Spleen (tissue), 11 donors: ENCODE data around the gene HNRNPK. TPM values are rescaled to one million over a fixed set of nuclear protein-coding genes. Genes with fewer than 3 reads are reported as not detected.
A peak's percentile ranks its signal among the peaks of the same experiment; 100 is the strongest.

ENCODE experiments used
- DNase-seq: peaks from one replicate; pipeline ENCODE4 v3.0.0-alpha.2; 2020
- H3K27ac ChIP-seq, 8 donors: fragments of 200-600 bp; sonication (generic) in 7 of 8; 1 replicate in 4 of 8; 2 replicates in 4 of 8; pipeline versions ENCODE4 v1.5.0 to v1.8.0; 2016 to 2021; ENCODE audit warnings: inconsistent platforms in 4 of 8, mild to moderate bottlenecking in 4 of 8, moderate library complexity in 1 of 8
- H3K27me3 ChIP-seq, 7 donors: fragments of 200-600 bp; sonication (generic) in 6 of 7; replicated peaks in 1 of 7; 1 replicate in 4 of 7; 2 replicates in 3 of 7; pipeline versions ENCODE4 v1.5.0 to v1.8.0; 2016 to 2021; ENCODE audit warnings: inconsistent platforms in 3 of 7, mild to moderate bottlenecking in 1 of 7
- H3K36me3 ChIP-seq, 6 donors: fragments of 200-600 bp; sonication (generic) in 5 of 6; 1 replicate in 4 of 6; 2 replicates in 2 of 6; pipeline versions ENCODE4 v1.5.0 to v1.8.0; 2016 to 2021; ENCODE audit warnings: inconsistent platforms in 2 of 6
- H3K4me1 ChIP-seq, 6 donors: fragments of 200-600 bp; sonication (generic) in 5 of 6; 1 replicate in 3 of 6; 2 replicates in 3 of 6; pipeline versions ENCODE4 v1.5.0 to v1.8.0; 2016 to 2021; ENCODE audit warnings: inconsistent platforms in 3 of 6
- H3K4me3 ChIP-seq, 8 donors: fragments of 200-600 bp; sonication (generic) in 7 of 8; 1 replicate in 4 of 8; 2 replicates in 4 of 8; pipeline versions ENCODE4 v1.5.0 to v1.8.0; 2016 to 2021; ENCODE audit warnings: inconsistent platforms in 4 of 8, mild to moderate bottlenecking in 4 of 8, moderate library complexity in 2 of 8
- H3K9me3 ChIP-seq, 8 donors: fragments of 200-600 bp; sonication (generic) in 7 of 8; 1 replicate in 4 of 8; 2 replicates in 4 of 8; pipeline versions ENCODE4 v1.5.0 to v1.8.0; 2016 to 2021; ENCODE audit warnings: inconsistent platforms in 4 of 8
- CTCF ChIP-seq, 11 experiments: fragments of 200-600 bp in 7 of 11; fragments of 450-650 bp in 4 of 11; sonication (generic) in 4 of 11; IDR thresholded peaks in 8 of 11; conservative IDR thresholded peaks in 3 of 11; 1 replicate in 7 of 11; 2 replicates in 4 of 11; pipeline versions ENCODE4 v1.4.0 to v1.8.0; 2016 to 2021; ENCODE audit warnings: antibody characterized with exemption in 11 of 11, inconsistent platforms in 4 of 11, mild to moderate bottlenecking in 1 of 11
- POLR2A ChIP-seq, 3 donors: fragments of 450-650 bp; IDR thresholded peaks; one replicate each; pipeline ENCODE4 v1.5.1; 2017; ENCODE audit warnings: antibody characterized with exemption in 3 of 3, mild to moderate bottlenecking in 1 of 3
- POLR2AphosphoS5 ChIP-seq, 3 donors: sonication (generic); formaldehyde crosslinking; IDR thresholded peaks; one replicate each; pipeline ENCODE4 v1.5.1; 2017; ENCODE audit warnings: antibody characterized with exemption in 3 of 3
- WGBS, 5 donors: extraction: QIAGEN DNeasy Blood & Tissue Kit in 3 of 5; methylation state at CpG; one replicate each; pipeline versions ENCODE4 v1.1.5 to v1.1.7; 2013 to 2018; 5-methylcytosine and 5-hydroxymethylcytosine counted together
- intact Hi-C: fragments of 100-400 bp; cut with DNase I; formaldehyde crosslinking; loops from one replicate; pipeline ENCODE4 v1.15.0; 2023; ENCODE audit warnings: low total_unique reads
- polyA plus RNA-seq, 3 donors: library from polyadenylated mRNA; stranded (reverse); fragments of 200-250 nt; gene quantifications; one replicate each; pipeline ENCODE4 v1.2.1, GENCODE V29; 2013
- total RNA-seq, 7 donors: library from RNA; depleted of rRNA in 3 of 7; stranded (reverse); fragments of >200 nt in 3 of 7; fragmentation: NEBNext Ultra II Directional in 4 of 7; extraction: Animal tissue kit (Norgen Biotek cat#: 25700) in 4 of 7; gene quantifications; one replicate each; pipeline versions ENCODE4 v1.1.0 to v1.2.1, GENCODE V29; 2016 to 2021
- donor health status: healthy with polysubstance abuse.
- donor health status: DM: no; HTN: no; CAD: no; lungs with moderate emphysema.
- donor health status: DM: no; HTN: no; CAD: no.
- donor health status: Bipolar disorder and iron deficiency.
- donor health status: healthy.
- donor health status: DM: no; HTN: no; CAD: no.
- donor health status: DM: yes; HTN: yes; CAD: no.

Gene HNRNPK
- total and polyA plus RNA-seq, 10 donors = 245 to 543 (median 473) TPM

DNA sequence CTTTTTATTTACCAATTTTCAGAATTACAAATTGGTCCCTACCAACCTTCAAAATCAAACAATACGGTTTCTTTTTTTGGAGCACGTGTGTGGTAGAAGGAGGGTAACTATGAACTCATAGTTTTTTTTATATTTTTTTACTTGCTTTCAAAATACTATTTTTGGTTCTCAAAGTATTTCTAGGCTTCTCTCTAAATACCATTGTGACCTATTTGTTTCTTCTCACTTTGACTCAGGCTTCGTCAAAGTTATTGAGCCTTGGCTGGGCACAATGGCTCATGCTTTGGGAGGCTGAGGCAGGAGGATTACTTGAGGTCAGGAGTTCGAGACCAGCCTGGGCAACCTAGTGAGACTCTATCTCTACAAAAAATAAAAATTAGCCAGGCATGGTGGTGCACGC is 47.2 kb downstream of the HNRNPK start:
- Histone ChIP-seq H3K9me3 (no peaks in the 10 kb centered on the region), H3K4me3 (no peak overlapping the region), H3K27ac (peak overlapping the region in 4 of 8 donors; percentile 54 to 87 (median 71)), H3K27me3 (no peaks in the 10 kb centered on the region), H3K4me1 (peaks cover 0 to 47% (median 7%) of the 10 kb centered on the region in 6 donors), H3K36me3 (no peaks in the 10 kb centered on the region)
- no peak for DNase-seq
- no peak for TF ChIP-seq POLR2AphosphoS5 (IDR thresholded peaks at IDR 0.05)
- TF ChIP-seq CTCF (IDR thresholded peaks at IDR 0.05 in 8 of 11, conservative IDR thresholded peaks at IDR 0.05 in 3 of 11) = no peak
- no peak for TF ChIP-seq POLR2A (IDR thresholded peaks at IDR 0.05)
- WGBS, 5 donors = 75 to 86% (median 81%) methylated on average over 5 of the region's 5 CpGs
- intact Hi-C loops = loop anchor here (10.0 kb wide), 1 partner anchor 242 kb away; no protein-coding TSS in a partner anchor

- 63 to 71% (median 69%) methylated on average over 2 of the region's 2 CpGs for WGBS, 5 donors
- Histone ChIP-seq H3K9me3 (no peaks in the 10 kb centered on the region), H3K27me3 (no peaks in the 10 kb centered on the region), H3K36me3 (no peaks in the 10 kb centered on the region), H3K4me1 (peaks cover 0 to 39% (median 2%) of the 10 kb centered on the region in 6 donors), H3K4me3 (no peak overlapping the region), H3K27ac (peak overlapping the region in 1 of 8 donors; percentile 87)
- intact Hi-C loops = loop anchor here (10.0 kb wide), 1 partner anchor 243 kb away; no protein-coding TSS in a partner anchor
- TF ChIP-seq POLR2AphosphoS5 (IDR thresholded peaks at IDR 0.05) (no peak), CTCF (IDR thresholded peaks at IDR 0.05 in 8 of 11, conservative IDR thresholded peaks at IDR 0.05 in 3 of 11) (no peak), POLR2A (IDR thresholded peaks at IDR 0.05) (no peak)
- DNase-seq = no peak
Observed at GRCh38 chr9:83932011-83932410, 48.0 kb downstream of the HNRNPK start.

DNA sequence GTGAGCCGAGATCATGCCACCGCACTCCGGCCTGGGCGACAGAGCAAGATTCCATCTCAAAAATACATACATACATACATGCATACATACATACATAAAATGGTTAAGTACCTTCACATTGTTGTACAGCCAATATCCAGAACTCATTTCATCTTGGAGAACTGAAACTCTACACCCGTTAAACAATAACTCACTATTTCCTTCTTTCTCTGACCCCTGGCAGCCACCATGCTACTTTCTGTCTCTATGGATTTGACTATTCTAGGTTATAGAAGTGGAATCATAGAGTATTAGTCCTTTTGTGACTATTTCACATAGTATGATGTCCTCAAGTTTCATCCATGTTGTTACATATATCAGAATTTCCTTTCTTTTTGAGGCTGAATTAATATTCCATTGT is 49.1 kb downstream of the HNRNPK start:
- Histone ChIP-seq H3K4me3 (no peak overlapping the region), H3K36me3 (no peaks in the 10 kb centered on the region), H3K9me3 (no peaks in the 10 kb centered on the region), H3K27ac (no peak overlapping the region), H3K27me3 (no peaks in the 10 kb centered on the region), H3K4me1 (peaks cover 0 to 38% (median 2%) of the 10 kb centered on the region in 6 donors)
- 86 to 93% (median 88%) methylated on average over 5 of the region's 5 CpGs for WGBS, 5 donors
- intact Hi-C loops = loop anchor here (10.0 kb wide), 1 partner anchor 244 kb away; no protein-coding TSS in a partner anchor
- TF ChIP-seq CTCF (IDR thresholded peaks at IDR 0.05 in 8 of 11, conservative IDR thresholded peaks at IDR 0.05 in 3 of 11) (no peak), POLR2AphosphoS5 (IDR thresholded peaks at IDR 0.05) (no peak), POLR2A (IDR thresholded peaks at IDR 0.05) (no peak)
- no peak for DNase-seq

DNA sequence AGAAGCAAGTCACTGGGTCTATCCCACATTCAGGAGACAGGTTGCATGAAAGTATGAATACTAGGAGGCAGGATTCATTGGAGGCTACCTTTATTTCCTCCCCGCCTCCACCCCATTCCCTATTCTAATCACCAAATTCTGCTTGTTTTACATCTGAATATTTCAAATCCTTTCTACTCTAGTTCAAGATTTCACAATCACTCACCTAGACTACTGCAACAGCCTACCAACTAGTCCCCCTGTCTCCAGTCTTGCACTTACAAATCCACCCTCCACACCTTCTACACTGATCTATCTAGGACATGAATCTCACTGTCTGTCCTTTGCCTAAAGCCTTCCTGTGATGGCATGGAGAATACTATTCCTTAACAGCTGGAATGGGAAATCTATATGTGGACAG is 52.4 kb downstream of the HNRNPK start:
- WGBS, 5 donors = 64 to 97% (median 92%) methylated on average over 1 of the region's 1 CpG
- no peak for TF ChIP-seq POLR2A (IDR thresholded peaks at IDR 0.05)
- no peak for TF ChIP-seq CTCF (IDR thresholded peaks at IDR 0.05 in 8 of 11, conservative IDR thresholded peaks at IDR 0.05 in 3 of 11)
- no peak for TF ChIP-seq POLR2AphosphoS5 (IDR thresholded peaks at IDR 0.05)
- Histone ChIP-seq H3K4me3 (no peak overlapping the region), H3K4me1 (peaks cover 0 to 7% (median 0%) of the 10 kb centered on the region in 6 donors), H3K27me3 (no peaks in the 10 kb centered on the region), H3K27ac (no peak overlapping the region), H3K9me3 (no peaks in the 10 kb centered on the region), H3K36me3 (no peaks in the 10 kb centered on the region)
- intact Hi-C loops = no loop called here
- DNase-seq = no peak
